ENCODE data around the gene DENND4A.

The DENND4A gene

DNA sequence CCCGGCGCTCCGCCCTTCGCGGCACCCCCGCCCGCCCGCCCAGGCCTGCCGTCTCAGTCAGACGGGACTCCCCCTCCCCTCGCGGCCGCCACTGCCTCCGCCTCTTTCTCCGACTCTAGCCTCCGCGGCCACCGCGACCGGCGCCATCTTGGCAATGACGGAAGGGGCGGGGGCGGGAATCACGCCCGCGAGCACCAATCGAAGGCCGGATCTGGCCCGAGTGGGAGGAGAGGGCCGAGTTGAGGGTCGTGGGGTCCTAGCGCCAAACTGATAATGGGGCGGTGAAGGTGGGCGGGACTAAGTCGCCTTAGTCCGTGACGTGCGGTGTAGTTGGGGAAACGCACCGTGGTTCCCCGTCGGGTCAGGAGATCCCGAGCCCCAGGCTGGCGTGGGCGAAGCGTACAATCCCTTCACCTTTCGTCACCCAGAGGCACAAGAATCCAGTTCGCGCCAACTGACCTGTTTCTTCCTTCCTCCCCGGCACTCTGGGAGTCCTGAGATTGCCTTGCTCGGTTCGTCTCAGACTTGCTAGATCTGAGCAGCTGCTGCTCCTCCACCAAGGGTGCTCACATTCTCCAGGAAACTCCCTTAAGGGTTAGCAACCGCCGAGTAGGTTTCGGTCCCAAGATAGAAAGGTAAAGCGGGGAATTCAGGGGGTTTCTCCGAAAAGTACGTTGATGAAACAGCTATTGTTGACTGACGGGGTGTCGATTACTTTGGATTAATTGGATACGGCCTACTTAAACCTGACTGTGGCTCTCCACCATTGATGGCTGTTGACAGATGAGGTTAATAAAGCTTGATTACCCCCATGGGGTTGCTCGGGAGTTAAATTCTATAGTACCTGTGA is at the start of gene DENND4A:
Gene DENND4A (minus strand): TSS at position 156 of the 850 bp plus-strand sequence. CDS start 35,843 bp downstream, outside the sequence.
- Mint-ChIP-seq H3K9me3 (ENCODE audit: low read depth) (no peaks in the 10 kb centered on the region), H3K4me1 (ENCODE audit: low read depth) (peaks cover 56% of the 10 kb centered on the region), H3K4me3 (peak within 1 kb of the TSS; percentile 94), H3K36me3 (no peaks in the 10 kb centered on the region), H3K27ac (peak within 1 kb of the TSS; percentile 98), H3K27me3 (no peaks in the 10 kb centered on the region)

DNA sequence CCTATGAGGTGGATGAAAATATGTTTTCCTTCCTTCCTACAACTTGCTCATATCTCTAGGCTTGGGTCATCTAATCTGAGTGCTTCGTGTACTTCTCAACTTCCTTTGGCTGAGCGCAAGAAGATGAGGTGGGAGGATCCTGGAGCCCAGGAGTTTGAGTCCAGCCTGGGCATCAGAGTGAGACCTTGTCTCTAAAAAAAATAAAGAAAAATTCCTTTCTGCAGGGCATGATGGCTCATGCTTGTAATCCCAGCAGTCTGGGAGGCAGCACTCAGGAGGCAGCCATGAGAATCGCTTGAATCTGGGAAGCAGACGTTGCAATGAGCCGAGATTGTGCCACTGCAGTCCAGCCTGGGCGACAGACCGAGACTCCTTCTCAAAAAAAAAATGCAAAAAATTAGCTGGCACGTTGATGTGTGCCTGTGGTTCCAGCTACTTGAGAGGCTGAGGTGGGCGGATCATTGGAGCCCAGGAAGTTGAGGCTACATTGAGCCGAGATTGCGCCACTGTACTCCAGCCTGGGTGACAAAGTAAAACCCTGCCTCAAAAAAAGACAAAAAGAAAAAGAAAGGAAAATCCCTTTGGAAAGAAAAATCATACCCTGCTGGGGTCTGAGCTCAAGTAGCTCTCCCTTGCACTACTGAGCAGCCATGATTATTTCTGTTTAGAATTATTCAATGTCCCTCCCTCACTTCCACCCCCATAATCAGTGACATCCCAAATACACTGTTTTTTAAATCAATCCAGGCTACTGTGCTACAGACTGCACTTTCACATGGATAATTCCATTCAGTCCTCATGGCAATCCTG is 49.2 kb upstream of the DENND4A start:
- H3K27me3 Mint-ChIP-seq, result no peaks in the 10 kb centered on the region
- no peak overlapping the region for H3K4me3 Mint-ChIP-seq
- H3K4me1 Mint-ChIP-seq (ENCODE audit: low read depth), result no peaks in the 10 kb centered on the region
- H3K27ac Mint-ChIP-seq, result no peak overlapping the region
- H3K36me3 Mint-ChIP-seq, result no peaks in the 10 kb centered on the region
- H3K9me3 Mint-ChIP-seq (ENCODE audit: low read depth), result no peaks in the 10 kb centered on the region

DNA sequence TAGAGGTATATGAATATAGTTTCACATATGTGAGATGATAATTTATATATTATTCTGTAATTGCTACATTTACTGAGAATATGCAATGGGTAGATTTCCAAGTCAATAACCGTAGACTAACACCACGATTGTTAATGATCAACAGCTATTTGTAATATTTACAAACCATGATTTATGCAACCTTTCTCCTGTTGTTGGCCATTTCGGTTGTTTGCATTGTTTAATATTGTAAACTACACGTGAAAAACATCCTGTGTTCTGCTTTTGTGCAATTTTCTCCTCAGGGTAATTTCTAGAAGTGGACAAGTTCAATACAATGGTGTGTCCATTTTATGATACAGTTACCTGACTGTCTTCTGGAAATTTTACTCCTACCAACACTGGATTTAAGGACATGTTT is 47.9 kb upstream of the DENND4A start:
- H3K4me1 Mint-ChIP-seq (ENCODE audit: low read depth), result peaks cover 2% of the 10 kb centered on the region
- no peaks in the 10 kb centered on the region for H3K9me3 Mint-ChIP-seq (ENCODE audit: low read depth)
- H3K27me3 Mint-ChIP-seq, result no peaks in the 10 kb centered on the region
- no peaks in the 10 kb centered on the region for H3K36me3 Mint-ChIP-seq
- no peak overlapping the region for H3K27ac Mint-ChIP-seq
- H3K4me3 Mint-ChIP-seq, result no peak overlapping the region

DNA sequence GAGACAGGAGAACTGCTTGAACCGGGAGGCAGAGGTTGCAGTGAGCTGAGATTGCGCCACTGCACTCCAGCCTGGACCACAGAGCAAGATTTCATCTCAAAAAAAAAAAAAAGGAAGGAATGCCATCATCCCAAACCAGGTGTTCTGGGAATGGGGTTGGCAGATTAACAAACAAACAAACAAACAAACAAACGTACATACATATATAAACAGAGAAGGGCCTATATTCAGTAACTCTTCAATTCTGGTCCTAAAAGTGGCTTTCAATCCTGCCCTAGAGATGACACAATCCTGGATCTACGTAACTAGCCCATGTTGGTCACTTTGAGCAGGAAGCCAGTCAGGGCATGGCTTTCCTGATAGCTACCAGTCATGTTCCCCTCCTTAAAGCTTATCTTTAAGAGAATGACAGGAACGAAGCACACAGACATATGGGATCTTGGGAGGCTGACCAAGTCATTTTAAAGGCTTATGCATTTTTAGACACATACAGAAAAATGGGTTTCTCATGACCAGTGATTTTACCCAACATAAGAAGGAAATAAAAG is 47.3 kb upstream of the DENND4A start:
- H3K4me3 Mint-ChIP-seq, result no peak overlapping the region
- no peaks in the 10 kb centered on the region for H3K9me3 Mint-ChIP-seq (ENCODE audit: low read depth)
- H3K36me3 Mint-ChIP-seq, result no peaks in the 10 kb centered on the region
- no peak overlapping the region for H3K27ac Mint-ChIP-seq
- H3K27me3 Mint-ChIP-seq, result no peaks in the 10 kb centered on the region
- H3K4me1 Mint-ChIP-seq (ENCODE audit: low read depth), result peaks cover 5% of the 10 kb centered on the region

DNA sequence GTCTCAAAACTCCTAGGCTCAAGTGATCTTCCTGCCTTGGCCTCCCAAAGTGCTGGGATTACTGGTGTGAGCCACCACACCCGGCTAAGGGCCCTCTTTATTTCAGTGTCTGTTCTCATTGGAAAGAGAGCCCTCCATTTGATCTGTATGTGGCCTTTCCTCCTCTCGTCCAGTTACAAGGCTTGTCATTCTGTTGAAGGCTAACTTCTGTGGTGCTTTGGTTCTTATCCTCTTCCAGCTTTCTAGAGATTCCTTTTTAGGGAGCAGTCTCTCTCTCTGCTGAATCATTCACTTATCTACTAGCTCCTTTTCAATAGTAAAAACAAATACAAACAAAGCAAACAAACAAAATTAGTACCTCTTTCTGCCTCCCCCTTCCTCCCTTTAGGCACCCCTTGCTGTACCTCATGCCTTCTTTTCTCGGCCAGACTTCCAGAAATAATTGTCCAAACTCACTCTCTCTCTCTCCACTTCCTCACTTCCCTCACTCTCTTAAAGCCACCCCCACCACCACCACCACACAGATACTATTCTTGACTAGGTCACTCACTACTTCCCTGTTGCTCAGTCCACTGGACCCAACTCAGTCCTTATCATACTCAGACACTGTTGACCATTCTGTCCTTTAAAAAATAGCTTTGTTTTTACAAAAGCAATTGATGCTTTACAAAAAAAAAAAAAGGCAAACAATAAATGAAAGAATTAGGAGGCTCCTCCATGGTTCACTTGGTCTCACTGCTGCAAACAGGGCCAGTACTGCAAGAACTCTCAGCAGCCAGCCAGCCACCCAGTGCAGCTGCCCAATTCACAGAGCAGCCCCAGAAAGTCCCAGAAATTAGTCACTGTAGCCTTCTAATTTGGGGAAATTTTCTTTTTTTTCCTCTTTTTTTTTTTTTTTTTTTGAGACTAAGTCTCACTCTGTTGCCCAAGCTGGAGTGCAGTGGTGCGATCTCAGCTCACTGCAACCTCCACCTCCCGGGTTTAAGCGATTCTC is 45.5 kb upstream of the DENND4A start:
- Mint-ChIP-seq H3K9me3 (ENCODE audit: low read depth) (no peaks in the 10 kb centered on the region), H3K27me3 (no peaks in the 10 kb centered on the region), H3K4me3 (no peak overlapping the region), H3K4me1 (ENCODE audit: low read depth) (peaks cover 23% of the 10 kb centered on the region), H3K36me3 (no peaks in the 10 kb centered on the region), H3K27ac (no peak overlapping the region)

DNA sequence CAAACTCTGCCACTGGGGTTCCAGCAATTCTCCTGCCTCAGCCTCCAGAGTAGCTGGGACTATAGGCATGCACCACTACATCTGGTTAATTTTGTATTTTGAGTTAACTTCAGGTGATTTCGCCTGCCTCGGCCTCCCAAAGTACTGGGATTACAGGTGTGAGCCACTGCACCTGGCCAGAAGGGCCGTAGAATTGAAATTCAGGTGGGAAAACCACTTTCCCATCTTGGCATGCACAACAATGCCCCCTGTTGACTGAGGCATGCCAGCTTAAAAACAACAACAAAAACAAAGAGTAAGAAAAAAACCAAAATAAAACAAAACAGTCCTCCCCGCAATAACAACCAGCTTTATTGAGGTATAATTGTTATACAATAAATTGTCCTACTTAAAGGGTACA is 44.6 kb upstream of the DENND4A start:
- no peak overlapping the region for H3K27ac Mint-ChIP-seq

DNA sequence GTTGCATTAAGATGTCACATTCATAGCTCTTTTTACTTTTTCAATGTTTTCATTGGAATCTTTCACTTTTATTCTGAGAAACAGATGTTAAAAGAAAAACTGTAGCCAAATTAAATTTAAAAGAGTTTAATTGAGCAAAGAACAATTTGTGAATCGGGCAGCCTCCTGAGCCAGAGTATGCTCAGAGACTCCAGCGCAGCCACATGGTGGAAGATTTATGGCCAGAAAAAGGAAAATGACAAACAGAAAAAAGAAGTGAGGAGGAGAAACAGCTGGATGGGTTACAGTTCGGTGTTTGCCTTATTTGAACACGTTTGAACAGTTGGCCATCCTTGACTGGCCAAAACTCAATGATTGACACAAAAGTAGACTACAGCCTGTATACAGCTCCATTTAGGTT is 43.4 kb upstream of the DENND4A start:
- Mint-ChIP-seq H3K4me1 (ENCODE audit: low read depth) (peaks cover 35% of the 10 kb centered on the region), H3K27ac (no peak overlapping the region), H3K36me3 (no peaks in the 10 kb centered on the region), H3K9me3 (ENCODE audit: low read depth) (no peaks in the 10 kb centered on the region), H3K27me3 (no peaks in the 10 kb centered on the region), H3K4me3 (no peak overlapping the region)

More for the DNA sequence above, 44.6 kb upstream of the DENND4A start:
- peaks cover 30% of the 10 kb centered on the region for H3K4me1 Mint-ChIP-seq (ENCODE audit: low read depth)
- no peaks in the 10 kb centered on the region for H3K36me3 Mint-ChIP-seq
- H3K9me3 Mint-ChIP-seq (ENCODE audit: low read depth), result no peaks in the 10 kb centered on the region
- no peaks in the 10 kb centered on the region for H3K27me3 Mint-ChIP-seq
- H3K4me3 Mint-ChIP-seq, result no peak overlapping the region

DNA sequence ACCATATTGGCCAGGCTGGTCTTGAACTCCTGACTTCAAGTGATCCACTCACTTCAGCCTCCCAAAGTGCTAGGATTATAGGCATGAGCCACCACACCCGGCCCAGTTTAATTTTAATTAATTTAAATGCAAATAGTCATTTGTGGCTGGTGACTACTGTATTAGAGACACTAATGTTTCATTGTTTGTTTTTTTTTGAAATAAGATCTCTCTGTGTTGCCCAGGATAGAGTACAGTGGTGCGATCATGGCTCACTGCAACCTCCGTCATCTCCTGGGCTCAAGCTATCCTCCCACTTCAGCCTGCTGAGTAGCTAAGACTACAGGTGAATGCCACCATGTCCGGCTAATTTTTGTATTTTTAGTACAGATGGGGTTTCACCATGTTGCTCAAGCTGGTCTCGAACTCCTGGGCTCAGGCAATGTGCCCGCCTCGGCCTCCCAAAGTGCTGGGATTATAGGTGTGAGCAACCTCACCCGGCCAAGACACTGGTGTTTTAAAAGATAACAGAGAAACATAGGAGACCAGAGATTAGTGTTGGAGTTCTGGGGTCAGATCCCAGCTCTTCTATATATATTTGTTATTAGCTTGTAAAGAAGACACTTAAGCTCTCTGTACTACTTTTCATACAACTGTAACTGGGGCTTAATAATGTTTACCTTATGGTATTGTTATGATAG is 42.6 kb upstream of the DENND4A start:
- Mint-ChIP-seq H3K4me1 (ENCODE audit: low read depth) (peaks cover 38% of the 10 kb centered on the region), H3K27me3 (no peaks in the 10 kb centered on the region), H3K36me3 (no peaks in the 10 kb centered on the region), H3K9me3 (ENCODE audit: low read depth) (no peaks in the 10 kb centered on the region), H3K4me3 (no peak overlapping the region), H3K27ac (peak overlapping the region; percentile 95)

DNA sequence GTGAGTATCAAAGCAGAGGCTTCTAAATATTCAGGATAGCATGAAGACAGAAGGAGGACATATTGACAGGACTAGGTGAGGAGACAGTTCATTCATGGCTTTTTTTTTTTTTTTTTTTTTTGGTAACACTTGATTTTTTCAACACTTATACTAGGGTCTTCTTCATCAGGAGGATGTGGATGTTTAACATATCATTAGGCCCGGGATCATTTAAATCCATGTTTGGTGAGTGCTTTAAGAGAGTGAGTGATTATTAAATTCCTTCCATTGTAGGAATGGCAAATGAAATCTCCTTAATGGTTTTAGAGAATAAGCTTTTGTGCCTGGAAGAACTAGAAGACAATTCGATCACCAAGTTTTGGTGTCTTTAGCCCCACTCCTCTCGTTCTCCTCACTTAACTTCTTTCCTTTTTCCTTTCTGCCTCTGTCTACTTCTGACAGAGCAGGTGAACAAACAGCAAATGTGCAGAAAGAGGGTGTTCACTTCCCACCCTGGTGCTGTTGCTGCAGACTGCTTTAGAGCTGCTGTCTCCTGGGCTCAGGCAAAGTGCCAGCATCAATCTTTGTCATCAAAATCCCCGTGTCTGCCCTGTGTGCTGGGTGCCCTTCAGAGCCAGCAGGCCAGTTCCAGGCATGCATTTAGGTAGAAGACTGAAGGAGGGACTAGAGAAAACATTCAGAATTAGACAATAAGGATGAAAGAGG is 41.6 kb upstream of the DENND4A start:
- H3K4me1 Mint-ChIP-seq (ENCODE audit: low read depth), result peaks cover 47% of the 10 kb centered on the region

DNA sequence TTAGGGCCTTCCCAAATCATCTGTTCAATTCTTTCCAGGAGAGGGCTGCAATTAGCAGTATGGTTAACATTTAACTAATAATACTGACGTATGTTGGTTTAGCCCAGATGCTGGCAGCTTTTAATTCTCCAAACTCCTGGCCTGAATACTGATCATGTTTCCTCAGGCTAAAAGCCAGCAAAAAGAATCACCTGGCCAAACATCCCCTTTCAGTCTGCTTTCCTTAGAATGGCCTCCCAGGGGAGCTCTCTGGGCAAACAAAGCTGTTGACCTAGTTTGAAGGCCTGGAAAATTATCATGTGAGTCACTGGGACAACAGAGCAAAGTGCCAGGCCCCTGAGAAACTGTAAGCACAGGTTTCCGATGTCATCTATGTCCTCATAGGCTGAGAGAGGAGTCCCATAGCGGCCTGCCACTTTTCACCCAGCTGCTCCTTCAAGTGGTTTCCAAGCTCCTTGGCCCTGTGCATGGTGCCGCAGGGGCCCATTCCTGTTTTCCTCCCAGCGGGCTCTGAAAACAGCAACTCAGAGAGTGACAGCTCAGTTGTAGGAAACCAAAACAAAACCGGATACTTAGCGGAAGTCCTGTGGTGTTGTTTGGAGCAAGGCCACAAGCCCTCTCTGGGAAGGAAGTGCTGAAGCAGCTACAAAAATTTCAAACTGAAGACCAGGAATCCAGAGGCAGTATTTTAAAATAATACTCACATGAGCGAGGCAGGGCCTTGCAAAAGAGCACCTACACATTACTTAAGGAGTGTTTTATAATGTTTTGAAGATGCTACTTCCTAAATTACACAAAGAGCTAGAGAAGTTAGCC is 40.7 kb upstream of the DENND4A start:
- H3K36me3 Mint-ChIP-seq, result no peaks in the 10 kb centered on the region
- peak overlapping the region; percentile 78 for H3K4me3 Mint-ChIP-seq
- peaks cover 56% of the 10 kb centered on the region for H3K4me1 Mint-ChIP-seq (ENCODE audit: low read depth)
- H3K9me3 Mint-ChIP-seq (ENCODE audit: low read depth), result no peaks in the 10 kb centered on the region
- H3K27ac Mint-ChIP-seq, result peak overlapping the region; percentile 95
- H3K27me3 Mint-ChIP-seq, result no peaks in the 10 kb centered on the region

More for the DNA sequence above, 41.6 kb upstream of the DENND4A start:
- Mint-ChIP-seq H3K27me3 (no peaks in the 10 kb centered on the region), H3K36me3 (no peaks in the 10 kb centered on the region), H3K4me3 (peak overlapping the region; percentile 78), H3K27ac (peak overlapping the region; percentile 95), H3K9me3 (ENCODE audit: low read depth) (no peaks in the 10 kb centered on the region)

DNA sequence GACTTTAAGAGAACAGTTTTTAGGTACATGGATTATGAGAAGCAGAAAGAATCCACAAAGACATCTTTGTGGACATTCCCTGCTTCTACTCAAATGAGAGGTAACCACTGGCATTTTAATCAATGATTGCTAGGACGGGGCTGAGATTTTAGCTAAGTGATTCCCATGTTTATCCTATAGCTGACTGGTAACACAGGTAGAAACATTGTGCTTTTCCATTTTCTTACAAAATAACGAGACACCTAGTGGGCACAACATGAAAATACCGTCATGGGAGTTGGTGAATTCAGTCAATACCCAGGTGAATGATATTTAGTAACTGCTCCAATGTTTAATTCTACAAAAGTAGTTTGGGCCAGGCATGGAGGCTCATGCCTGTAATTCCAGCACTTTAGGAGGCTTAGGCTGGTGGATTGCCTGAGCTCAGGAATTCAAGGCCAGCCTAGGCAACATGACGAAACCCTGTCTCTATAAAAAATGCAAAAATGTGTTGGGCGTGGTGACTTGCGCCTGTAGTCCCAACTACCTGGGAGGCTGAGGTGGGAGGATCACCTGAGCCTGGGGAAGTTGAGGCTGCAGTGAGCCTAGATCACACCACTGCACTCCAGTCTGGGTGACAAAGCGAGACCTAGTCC is 37.2 kb upstream of the DENND4A start:
- Mint-ChIP-seq H3K4me1 (ENCODE audit: low read depth) (peaks cover 67% of the 10 kb centered on the region), H3K27me3 (no peaks in the 10 kb centered on the region), H3K27ac (peak overlapping the region; percentile 89), H3K36me3 (no peaks in the 10 kb centered on the region), H3K9me3 (ENCODE audit: low read depth) (no peaks in the 10 kb centered on the region), H3K4me3 (peak overlapping the region; percentile 77)

DNA sequence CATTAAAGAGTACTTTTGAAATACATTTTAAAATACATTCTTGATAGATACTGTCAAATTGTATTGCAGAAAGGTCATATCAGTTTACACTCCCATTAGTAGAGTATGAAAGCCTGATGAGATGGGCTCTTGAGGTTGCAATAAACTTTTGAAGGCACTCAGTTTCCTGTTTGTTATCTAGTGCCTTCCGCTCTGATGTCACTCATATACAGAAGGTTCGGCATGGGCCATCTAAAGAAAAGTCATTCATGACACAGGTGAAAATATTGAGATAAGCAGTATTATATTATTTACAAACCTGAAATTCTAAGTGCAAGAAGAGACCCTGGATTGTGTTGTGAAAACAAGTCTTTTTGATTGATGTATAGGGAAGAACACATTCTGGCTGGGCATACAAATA is 36.5 kb upstream of the DENND4A start:
- H3K4me1 Mint-ChIP-seq (ENCODE audit: low read depth), result peaks cover 63% of the 10 kb centered on the region
- peak overlapping the region; percentile 77 for H3K4me3 Mint-ChIP-seq
- peak overlapping the region; percentile 89 for H3K27ac Mint-ChIP-seq
- no peaks in the 10 kb centered on the region for H3K9me3 Mint-ChIP-seq (ENCODE audit: low read depth)
- H3K27me3 Mint-ChIP-seq, result no peaks in the 10 kb centered on the region
- no peaks in the 10 kb centered on the region for H3K36me3 Mint-ChIP-seq
